ENCODE measurements around the gene SDK2.

Gene SDK2

DNA sequence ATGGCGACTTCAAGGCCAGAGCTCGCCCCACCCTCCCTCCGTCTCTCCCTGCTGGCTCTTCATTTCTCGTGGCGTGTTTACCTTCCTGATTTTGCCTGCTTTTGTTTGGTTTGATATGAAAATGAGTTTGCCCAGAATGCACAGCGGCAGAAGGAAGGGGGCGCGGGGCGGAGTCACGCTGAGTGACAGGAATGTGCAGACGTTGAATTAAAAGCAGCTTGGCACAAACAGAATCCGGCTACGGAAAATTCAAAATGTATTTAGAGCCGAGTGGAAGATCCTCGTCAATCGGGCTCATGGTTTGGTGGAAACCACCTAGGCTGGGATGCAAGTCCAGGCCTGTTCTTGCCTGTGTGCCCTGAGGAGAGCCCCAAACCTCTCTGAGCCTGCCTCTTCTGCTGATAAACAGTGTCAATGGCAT, 102.7 kb downstream of the SDK2 start:
- DNase-seq (ENCODE audit: insufficient read length, low spot score) (no peak), FAIRE-seq (no peak)
- TF ChIP-seq, protein P1, sequence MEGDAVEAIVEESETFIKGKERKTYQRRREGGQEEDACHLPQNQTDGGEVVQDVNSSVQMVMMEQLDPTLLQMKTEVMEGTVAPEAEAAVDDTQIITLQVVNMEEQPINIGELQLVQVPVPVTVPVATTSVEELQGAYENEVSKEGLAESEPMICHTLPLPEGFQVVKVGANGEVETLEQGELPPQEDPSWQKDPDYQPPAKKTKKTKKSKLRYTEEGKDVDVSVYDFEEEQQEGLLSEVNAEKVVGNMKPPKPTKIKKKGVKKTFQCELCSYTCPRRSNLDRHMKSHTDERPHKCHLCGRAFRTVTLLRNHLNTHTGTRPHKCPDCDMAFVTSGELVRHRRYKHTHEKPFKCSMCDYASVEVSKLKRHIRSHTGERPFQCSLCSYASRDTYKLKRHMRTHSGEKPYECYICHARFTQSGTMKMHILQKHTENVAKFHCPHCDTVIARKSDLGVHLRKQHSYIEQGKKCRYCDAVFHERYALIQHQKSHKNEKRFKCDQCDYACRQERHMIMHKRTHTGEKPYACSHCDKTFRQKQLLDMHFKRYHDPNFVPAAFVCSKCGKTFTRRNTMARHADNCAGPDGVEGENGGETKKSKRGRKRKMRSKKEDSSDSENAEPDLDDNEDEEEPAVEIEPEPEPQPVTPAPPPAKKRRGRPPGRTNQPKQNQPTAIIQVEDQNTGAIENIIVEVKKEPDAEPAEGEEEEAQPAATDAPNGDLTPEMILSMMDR (IDR thresholded peaks at IDR 0.05; ENCODE audit: insufficient read depth, missing control alignments) = no peak

DNA sequence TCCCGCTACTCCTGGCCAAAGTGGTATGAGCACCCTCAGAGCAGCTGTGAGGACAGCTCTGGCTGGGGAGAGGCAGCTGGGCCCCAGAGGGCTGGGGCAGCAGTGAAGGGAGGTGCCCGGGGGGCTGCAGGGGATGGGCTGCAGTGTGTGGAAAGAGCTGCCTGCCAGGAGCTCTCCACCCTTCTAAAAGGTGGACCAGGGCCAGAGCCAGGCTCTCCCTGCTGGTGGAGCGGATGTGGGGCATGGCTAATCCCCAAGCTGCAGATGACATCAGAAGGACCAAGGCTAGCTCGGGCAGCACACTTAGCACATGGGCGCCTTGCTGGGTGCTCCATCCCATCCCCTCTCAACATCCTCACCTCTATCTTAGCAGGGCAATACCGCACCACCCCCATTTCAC, 103.1 kb downstream of the SDK2 start:
- DNase-seq (ENCODE audit: insufficient read length, low spot score) (no peak), FAIRE-seq (no peak)
- TF ChIP-seq, protein P1 (IDR thresholded peaks at IDR 0.05; ENCODE audit: insufficient read depth, missing control alignments) = peak; percentile 8

DNA sequence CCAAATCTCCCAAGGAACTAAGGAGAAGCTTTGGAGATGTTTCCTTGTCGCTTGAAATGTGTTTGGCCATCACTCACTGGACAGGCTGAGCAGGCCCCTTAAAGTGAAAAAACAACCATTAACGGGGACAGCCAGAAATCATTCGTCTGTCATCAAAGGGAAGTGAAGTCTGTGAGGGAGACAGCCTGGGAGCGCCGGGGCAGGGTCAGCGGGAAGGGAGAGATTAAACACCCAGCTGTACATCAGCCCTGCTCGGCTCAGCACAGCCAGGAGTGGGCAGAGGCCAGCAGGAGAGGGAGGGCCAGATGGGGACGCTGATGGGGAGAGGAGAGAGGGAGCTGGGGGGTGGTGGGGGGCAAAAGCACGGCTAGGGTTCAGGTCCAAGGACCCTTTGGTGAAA, 105.1 kb downstream of the SDK2 start:
- no peak for FAIRE-seq
- no peak for DNase-seq (ENCODE audit: insufficient read length, low spot score)
- TF ChIP-seq, protein P1 (IDR thresholded peaks at IDR 0.05; ENCODE audit: insufficient read depth, missing control alignments) = no peak

DNA sequence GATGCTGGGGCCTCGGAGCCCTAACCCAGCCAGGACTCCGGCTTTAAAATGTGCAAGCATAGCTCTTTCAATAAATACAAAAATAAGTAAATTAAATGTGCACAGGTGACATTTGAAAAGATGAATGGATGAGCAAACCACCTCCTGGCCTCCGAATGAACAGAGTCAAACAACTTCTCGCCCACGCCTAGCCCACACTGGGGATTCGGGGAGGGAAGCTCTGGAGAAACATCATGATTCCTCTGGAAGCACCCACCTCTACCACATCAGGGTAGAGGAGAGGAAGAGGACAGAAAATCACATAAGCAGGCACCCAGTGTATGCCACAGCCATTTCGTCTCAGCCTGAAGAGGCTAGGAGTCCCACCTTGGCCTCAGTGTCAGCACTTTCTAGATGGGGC, 105.8 kb downstream of the SDK2 start:
- TF ChIP-seq, protein P1 (IDR thresholded peaks at IDR 0.05; ENCODE audit: insufficient read depth, missing control alignments) = no peak
- no peak for FAIRE-seq
- no peak for DNase-seq (ENCODE audit: insufficient read length, low spot score)

DNA sequence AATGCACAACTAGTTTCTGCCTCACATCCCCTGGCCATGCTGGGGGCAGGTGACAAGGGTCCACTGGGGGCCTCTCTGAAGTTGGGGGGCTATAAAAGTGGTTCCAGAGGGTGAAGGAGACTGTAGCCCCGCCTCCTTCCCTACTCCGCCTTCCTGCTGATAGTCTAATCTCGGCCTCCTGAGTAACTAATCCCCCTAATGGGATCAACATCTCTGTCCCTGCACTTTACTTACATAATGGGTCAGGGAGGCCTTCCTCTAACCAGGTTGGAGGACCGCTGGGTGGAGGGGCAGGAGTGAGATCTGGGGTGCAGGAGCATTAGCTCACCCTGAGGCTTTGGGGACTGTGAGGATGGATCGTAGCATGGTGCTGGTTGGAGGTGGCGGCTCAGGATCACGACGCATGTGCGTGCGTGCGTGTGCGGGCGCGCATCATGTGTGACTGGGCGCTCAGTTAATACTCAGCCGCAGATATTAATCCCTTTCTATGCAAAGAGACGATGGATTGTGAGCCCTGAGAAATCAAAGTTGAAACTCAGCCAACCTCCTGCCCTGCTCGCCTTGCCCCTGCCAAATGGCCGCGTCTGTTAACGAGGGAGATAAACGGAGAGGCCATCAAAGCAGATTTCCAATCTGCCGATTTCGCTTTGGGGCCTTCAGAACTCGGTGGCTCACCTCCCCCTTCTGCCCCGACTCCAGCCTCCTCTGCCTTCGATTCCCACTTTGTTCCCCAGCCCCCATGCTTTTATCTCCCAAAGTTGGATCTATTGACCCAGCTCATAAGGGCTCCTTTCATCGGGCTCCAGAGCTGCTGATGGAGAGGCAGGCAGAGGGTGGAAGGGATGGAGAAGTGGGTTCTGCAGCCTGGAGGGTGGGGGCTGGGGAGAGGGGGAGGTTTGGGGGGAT, 107.3 kb downstream of the SDK2 start:
- TF ChIP-seq, protein P1 (IDR thresholded peaks at IDR 0.05; ENCODE audit: insufficient read depth, missing control alignments) = no peak
- FAIRE-seq = peak; percentile 41
- DNase-seq (ENCODE audit: insufficient read length, low spot score) = peak; percentile 70

DNA sequence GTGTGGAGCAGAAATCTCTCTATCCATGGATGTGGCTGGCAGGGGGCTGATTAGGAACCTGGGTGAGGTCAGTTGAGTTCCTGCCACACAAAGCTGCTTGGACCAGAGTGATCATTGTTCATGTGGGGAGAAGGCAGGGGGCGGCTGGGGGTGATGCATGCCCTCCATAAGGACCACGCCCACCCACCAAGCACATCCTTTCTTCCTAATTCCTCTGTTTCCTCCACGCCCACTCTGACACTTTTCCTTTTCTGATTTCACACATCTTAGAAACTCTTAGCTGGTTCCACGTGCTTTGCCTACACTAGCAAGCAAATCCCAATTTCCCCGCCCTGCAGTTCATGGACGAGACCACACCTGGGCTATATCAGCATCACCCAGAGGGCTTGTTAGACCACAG, 108.5 kb downstream of the SDK2 start:
- TF ChIP-seq, protein P1 (IDR thresholded peaks at IDR 0.05; ENCODE audit: insufficient read depth, missing control alignments) = no peak
- no peak for DNase-seq (ENCODE audit: insufficient read length, low spot score)
- FAIRE-seq = no peak
